IgD-negative memory B cell (primary cell): ENCODE measurements around the gene PFDN1. TPM values are rescaled to one million over a fixed set of nuclear protein-coding genes. Genes with fewer than 3 reads are reported as not detected.

Source experiments
- H3K27ac Mint-ChIP-seq, 3 donors: one replicate each; pipeline ENCODE4 v1.8.0; 2020 to 2022; ENCODE audit warnings: mild to moderate bottlenecking in 3 of 3, mixed read lengths in 3 of 3, moderate library complexity in 1 of 3
- H3K27me3 Mint-ChIP-seq: one replicate; pipeline ENCODE4 v1.8.0; 2021; ENCODE audit warnings: mixed read lengths
- H3K36me3 Mint-ChIP-seq: one replicate; pipeline ENCODE4 v1.8.0; 2020; ENCODE audit warnings: mild to moderate bottlenecking, mixed read lengths
- H3K4me1 Mint-ChIP-seq, 3 donors: one replicate each; pipeline ENCODE4 v1.8.0; 2020 to 2022; ENCODE audit warnings: mixed read lengths in 3 of 3, mild to moderate bottlenecking in 1 of 3
- H3K4me3 Mint-ChIP-seq, 4 donors: one replicate each; pipeline ENCODE4 v1.8.0; 2020 to 2022; ENCODE audit warnings: mild to moderate bottlenecking in 4 of 4, mixed read lengths in 4 of 4, moderate library complexity in 3 of 4
- H3K9me3 Mint-ChIP-seq, 3 donors: one replicate each; pipeline ENCODE4 v1.8.0; 2020 to 2021; ENCODE audit warnings: mixed read lengths in 3 of 3, mild to moderate bottlenecking in 1 of 3
- polyA plus RNA-seq: library from polyadenylated mRNA; unstranded; fragments of 300-500 nt; fragmentation: Illumina TruSeq; gene quantifications from one replicate; pipeline ENCODE4 v1.2.3, GENCODE V29; 2021

The PFDN1 gene
- polyA plus RNA-seq, 1 donor from 2014 or later, result 122 TPM

GRCh38 chr5:140294753-140295152 lies 8.1 kb downstream of the PFDN1 start:
- H3K4me1 Mint-ChIP-seq, result peaks cover 16 to 35% (median 17%) of the 10 kb centered on the region in 3 donors
- peaks cover 7% of the 10 kb centered on the region for H3K36me3 Mint-ChIP-seq
- no peaks in the 10 kb centered on the region for H3K27me3 Mint-ChIP-seq
- no peak overlapping the region for H3K4me3 Mint-ChIP-seq
- no peak overlapping the region for H3K27ac Mint-ChIP-seq
- H3K9me3 Mint-ChIP-seq, result no peaks in the 10 kb centered on the region

- Mint-ChIP-seq H3K4me1 (peaks cover 13 to 38% (median 22%) of the 10 kb centered on the region in 3 donors), H3K27ac (no peak overlapping the region), H3K27me3 (no peaks in the 10 kb centered on the region), H3K9me3 (no peaks in the 10 kb centered on the region), H3K36me3 (peaks cover 6% of the 10 kb centered on the region), H3K4me3 (no peak overlapping the region)
Observed at GRCh38 chr5:140293849-140294100, 9.1 kb downstream of the PFDN1 start.

GRCh38 chr5:140293091-140293848 lies 9.6 kb downstream of the PFDN1 start:
- H3K27me3 Mint-ChIP-seq, result no peaks in the 10 kb centered on the region
- peaks cover 13 to 38% (median 22%) of the 10 kb centered on the region in 3 donors for H3K4me1 Mint-ChIP-seq
- H3K4me3 Mint-ChIP-seq, result no peak overlapping the region
- H3K36me3 Mint-ChIP-seq, result peaks cover 5% of the 10 kb centered on the region
- H3K27ac Mint-ChIP-seq, result no peak overlapping the region
- no peaks in the 10 kb centered on the region for H3K9me3 Mint-ChIP-seq

GRCh38 chr5:140292212-140293036 lies 10.5 kb downstream of the PFDN1 start:
- peaks cover 10 to 36% (median 24%) of the 10 kb centered on the region in 3 donors for H3K4me1 Mint-ChIP-seq
- no peaks in the 10 kb centered on the region for H3K9me3 Mint-ChIP-seq
- no peaks in the 10 kb centered on the region for H3K27me3 Mint-ChIP-seq
- H3K4me3 Mint-ChIP-seq, result no peak overlapping the region
- no peak overlapping the region for H3K27ac Mint-ChIP-seq
- H3K36me3 Mint-ChIP-seq, result peaks cover 3% of the 10 kb centered on the region

- peak overlapping the region in 1 of 4 donors; percentile 3 for H3K4me3 Mint-ChIP-seq
- H3K27ac Mint-ChIP-seq, result no peak overlapping the region
- no peaks in the 10 kb centered on the region for H3K27me3 Mint-ChIP-seq
- H3K4me1 Mint-ChIP-seq, result peaks cover 8 to 31% (median 26%) of the 10 kb centered on the region in 3 donors
- peaks cover 1% of the 10 kb centered on the region for H3K36me3 Mint-ChIP-seq
- no peaks in the 10 kb centered on the region for H3K9me3 Mint-ChIP-seq
Observed at GRCh38 chr5:140287801-140288521, 14.9 kb downstream of the PFDN1 start.

- Mint-ChIP-seq H3K36me3 (peaks cover 1% of the 10 kb centered on the region), H3K9me3 (no peaks in the 10 kb centered on the region), H3K27ac (no peak overlapping the region), H3K4me1 (peaks cover 8 to 34% (median 26%) of the 10 kb centered on the region in 3 donors), H3K27me3 (no peaks in the 10 kb centered on the region), H3K4me3 (no peak overlapping the region)
Observed at GRCh38 chr5:140286424-140286823, 16.5 kb downstream of the PFDN1 start.

GRCh38 chr5:140284013-140284412 lies 18.9 kb downstream of the PFDN1 start:
- Mint-ChIP-seq H3K4me1 (peaks cover 8 to 24% (median 18%) of the 10 kb centered on the region in 3 donors), H3K9me3 (no peaks in the 10 kb centered on the region), H3K27ac (peak overlapping the region in 1 of 3 donors; percentile 64), H3K4me3 (peak overlapping the region in 1 of 4 donors; percentile 84), H3K36me3 (no peaks in the 10 kb centered on the region), H3K27me3 (no peaks in the 10 kb centered on the region)

GRCh38 chr5:140282266-140282665 lies 20.6 kb downstream of the PFDN1 start:
- H3K27ac Mint-ChIP-seq, result no peak overlapping the region
- no peak overlapping the region for H3K4me3 Mint-ChIP-seq
- no peaks in the 10 kb centered on the region for H3K27me3 Mint-ChIP-seq
- no peaks in the 10 kb centered on the region for H3K9me3 Mint-ChIP-seq
- H3K36me3 Mint-ChIP-seq, result peaks cover 4% of the 10 kb centered on the region
- peaks cover 8 to 26% (median 14%) of the 10 kb centered on the region in 3 donors for H3K4me1 Mint-ChIP-seq

- H3K4me1 Mint-ChIP-seq, result peaks cover 0 to 5% (median 2%) of the 10 kb centered on the region in 3 donors
- H3K27ac Mint-ChIP-seq, result no peak overlapping the region
- no peaks in the 10 kb centered on the region for H3K27me3 Mint-ChIP-seq
- H3K9me3 Mint-ChIP-seq, result no peaks in the 10 kb centered on the region
- H3K36me3 Mint-ChIP-seq, result peaks cover 11% of the 10 kb centered on the region
- H3K4me3 Mint-ChIP-seq, result no peak overlapping the region
Observed at GRCh38 chr5:140275837-140276236, 27.1 kb downstream of the PFDN1 start.

GRCh38 chr5:140273401-140273877 lies 29.5 kb downstream of the PFDN1 start:
- Mint-ChIP-seq H3K27ac (peak overlapping the region in 1 of 3 donors; percentile 25), H3K27me3 (no peaks in the 10 kb centered on the region), H3K36me3 (peaks cover 11% of the 10 kb centered on the region), H3K9me3 (no peaks in the 10 kb centered on the region), H3K4me1 (peaks cover 2 to 5% (median 3%) of the 10 kb centered on the region in 3 donors), H3K4me3 (no peak overlapping the region)

- Mint-ChIP-seq H3K36me3 (peaks cover 8% of the 10 kb centered on the region), H3K9me3 (no peaks in the 10 kb centered on the region), H3K4me1 (peaks cover 12 to 24% (median 19%) of the 10 kb centered on the region in 3 donors), H3K27ac (no peak overlapping the region), H3K27me3 (no peaks in the 10 kb centered on the region), H3K4me3 (no peak overlapping the region)
Observed at GRCh38 chr5:140270008-140270407, 32.9 kb downstream of the PFDN1 start.

- H3K27ac Mint-ChIP-seq, result no peak overlapping the region
- no peak overlapping the region for H3K4me3 Mint-ChIP-seq
- H3K27me3 Mint-ChIP-seq, result no peaks in the 10 kb centered on the region
- H3K4me1 Mint-ChIP-seq, result peaks cover 9 to 24% (median 19%) of the 10 kb centered on the region in 3 donors
- H3K36me3 Mint-ChIP-seq, result peaks cover 2% of the 10 kb centered on the region
- H3K9me3 Mint-ChIP-seq, result no peaks in the 10 kb centered on the region
Observed at GRCh38 chr5:140267559-140268018, 35.3 kb downstream of the PFDN1 start.

- no peak overlapping the region for H3K4me3 Mint-ChIP-seq
- H3K27me3 Mint-ChIP-seq, result no peaks in the 10 kb centered on the region
- H3K27ac Mint-ChIP-seq, result peak overlapping the region in 1 of 3 donors; percentile 53
- H3K4me1 Mint-ChIP-seq, result peaks cover 9 to 24% (median 19%) of the 10 kb centered on the region in 3 donors
- H3K36me3 Mint-ChIP-seq, result peaks cover 2% of the 10 kb centered on the region
- H3K9me3 Mint-ChIP-seq, result no peaks in the 10 kb centered on the region
Observed at GRCh38 chr5:140267201-140267540, 35.7 kb downstream of the PFDN1 start.

- Mint-ChIP-seq H3K36me3 (peaks cover 1% of the 10 kb centered on the region), H3K9me3 (no peaks in the 10 kb centered on the region), H3K27ac (peak overlapping the region in 1 of 3 donors; percentile 53), H3K4me3 (no peak overlapping the region), H3K27me3 (no peaks in the 10 kb centered on the region), H3K4me1 (peaks cover 9 to 24% (median 20%) of the 10 kb centered on the region in 3 donors)
Observed at GRCh38 chr5:140266471-140267200, 36.3 kb downstream of the PFDN1 start.
